Gastrocnemius medialis (tissue), 4 donors: ENCODE results near the gene RPP25. TPM values are rescaled to one million over a fixed set of nuclear protein-coding genes. Genes with fewer than 3 reads are reported as not detected.

Experiments
- ATAC-seq, 2 donors: fragments of 150-250 bp; one replicate each; pipeline ENCODE4 v1.9.1; 2016
- DNase-seq, 2 donors: peaks; one replicate each; pipeline ENCODE4 v3.0.0-alpha.2; 2019
- H3K27ac ChIP-seq, 4 donors: fragments of 200-600 bp; sonication (generic); 1 replicate in 1 of 4; 2 replicates in 3 of 4; pipeline ENCODE4 v1.5.1; 2016 to 2018; ENCODE audit warnings: mild to moderate bottlenecking in 2 of 4, moderate library complexity in 1 of 4
- H3K27me3 ChIP-seq, 3 donors: fragments of 200-600 bp; sonication (generic) in 2 of 3; 1 replicate in 1 of 3; 2 replicates in 2 of 3; pipeline versions ENCODE4 v1.5.1 to v1.6.0; 2016 to 2019; ENCODE audit warnings: mild to moderate bottlenecking in 1 of 3, moderate library complexity in 1 of 3
- H3K36me3 ChIP-seq, 2 donors: fragments of 200-600 bp; sonication (generic) in 1 of 2; one replicate each; pipeline ENCODE4 v1.5.1; 2017 to 2018
- H3K4me1 ChIP-seq, 2 donors: fragments of 200-600 bp; sonication (generic) in 1 of 2; one replicate each; pipeline ENCODE4 v1.5.1; 2016 to 2017; ENCODE audit warnings: mild to moderate bottlenecking in 2 of 2
- H3K4me3 ChIP-seq, 4 donors: fragments of 200-600 bp; sonication (generic) in 3 of 4; 1 replicate in 1 of 4; 2 replicates in 3 of 4; pipeline ENCODE4 v1.5.1; 2016 to 2019; ENCODE audit warnings: mild to moderate bottlenecking in 2 of 4
- H3K9me3 ChIP-seq, 3 donors: fragments of 200-600 bp; sonication (generic) in 2 of 3; 1 replicate in 1 of 3; 2 replicates in 2 of 3; pipeline ENCODE4 v1.5.1; 2016 to 2019
- CTCF ChIP-seq, 5 experiments: fragments of 450-650 bp in 3 of 5; fragments of 200-600 bp in 2 of 5; sonication (generic) in 2 of 5; IDR thresholded peaks in 4 of 5; conservative IDR thresholded peaks in 1 of 5; 1 replicate in 4 of 5; 2 replicates in 1 of 5; pipeline ENCODE4 v1.5.1; 2016 to 2019; ENCODE audit warnings: antibody characterized with exemption in 5 of 5, mild to moderate bottlenecking in 3 of 5, moderate library complexity in 3 of 5
- POLR2A ChIP-seq, 2 donors: fragments of 450-650 bp; IDR thresholded peaks; one replicate each; pipeline ENCODE4 v1.6.1; 2017; ENCODE audit warnings: antibody characterized with exemption in 2 of 2, mild to moderate bottlenecking in 2 of 2, moderate library complexity in 2 of 2
- in situ Hi-C, 4 donors: fragments of 200-750 bp; cut with MboI; loops; one replicate each; pipeline versions ENCODE4 v1.15.0 to v1.8.0; 2017; ENCODE audit warnings: low sequenced_read_pairs in 4 of 4
- intact Hi-C: fragments of 100-400 bp; cut with DNase I; formaldehyde crosslinking; loops from one replicate; pipeline ENCODE4 v1.15.1; 2023; ENCODE audit warnings: low total_unique reads
- total RNA-seq, 4 donors: library from RNA; depleted of rRNA; stranded (reverse); fragments of >200 nt; gene quantifications; one replicate each; pipeline versions ENCODE4 v1.1.0 to v1.2.3, GENCODE V29; 2016

Gene RPP25
- total RNA-seq, 4 donors from 2014 or later: 1.0 to 5.1 (median 1.9) TPM

GRCh38 chr15:74955017-74955416 is 1.6 kb downstream of the RPP25 start:
- H3K27ac ChIP-seq: no peak overlapping the region
- intact Hi-C loops: no loop called here

GRCh38 chr15:74954515-74954914 is 2.1 kb downstream of the RPP25 start:
- in situ Hi-C loops (loop anchor here in 1 of 4 donors (5.0 kb wide), 1 partner anchor 182 kb away; no protein-coding TSS in a partner anchor), intact Hi-C loops (no loop called here)
- TF ChIP-seq POLR2A (IDR thresholded peaks at IDR 0.05) (no peak), CTCF (IDR thresholded peaks at IDR 0.05 in 4 of 5, conservative IDR thresholded peaks at IDR 0.05 in 1 of 5) (no peak)
- Histone ChIP-seq H3K4me3 (no peak overlapping the region), H3K27me3 (peaks cover 37 to 44% (median 41%) of the 10 kb centered on the region in 3 donors), H3K4me1 (peaks cover 15 to 25% of the 10 kb centered on the region in 2 donors), H3K9me3 (no peaks in the 10 kb centered on the region), H3K36me3 (no peaks in the 10 kb centered on the region), H3K27ac (no peak overlapping the region)
- ATAC-seq (no peak), DNase-seq (no peak)

More at GRCh38 chr15:74955017-74955416, 1.6 kb downstream of the RPP25 start:
- Histone ChIP-seq H3K4me3 (no peak overlapping the region), H3K27me3 (peaks cover 42 to 49% (median 46%) of the 10 kb centered on the region in 3 donors), H3K4me1 (peaks cover 15 to 25% of the 10 kb centered on the region in 2 donors), H3K36me3 (no peaks in the 10 kb centered on the region), H3K9me3 (no peaks in the 10 kb centered on the region)
- no peak for DNase-seq
- TF ChIP-seq POLR2A (IDR thresholded peaks at IDR 0.05): no peak
- TF ChIP-seq CTCF (IDR thresholded peaks at IDR 0.05 in 4 of 5, conservative IDR thresholded peaks at IDR 0.05 in 1 of 5): no peak
- in situ Hi-C loops: no loop called here
- no peak for ATAC-seq

- H3K9me3 ChIP-seq: no peaks in the 10 kb centered on the region
- TF ChIP-seq POLR2A (IDR thresholded peaks at IDR 0.05) (no peak), CTCF (IDR thresholded peaks at IDR 0.05 in 4 of 5, conservative IDR thresholded peaks at IDR 0.05 in 1 of 5) (no peak)
- no peaks in the 10 kb centered on the region for H3K36me3 ChIP-seq
- no peak overlapping the region for H3K4me3 ChIP-seq
- peaks cover 13 to 19% (median 13%) of the 10 kb centered on the region in 3 donors for H3K27me3 ChIP-seq
- no peak for ATAC-seq
- H3K4me1 ChIP-seq: peaks cover 3 to 4% of the 10 kb centered on the region in 2 donors
- in situ Hi-C loops: loop anchor here in 1 of 4 donors (5.0 kb wide), 1 partner anchor 179 kb away; no protein-coding TSS in a partner anchor
- intact Hi-C loops: loop anchor here (2.0 kb wide), 1 partner anchor 108 kb away; the partner anchor contains the start of gene ULK3
- DNase-seq: no peak
- no peak overlapping the region for H3K27ac ChIP-seq
Observed at GRCh38 chr15:74951006-74951405, 5.6 kb downstream of the RPP25 start.

- in situ Hi-C loops: loop anchor here in 1 of 4 donors (5.0 kb wide), 1 partner anchor 178 kb away; no protein-coding TSS in a partner anchor
- H3K4me3 ChIP-seq: no peak overlapping the region
- H3K36me3 ChIP-seq: no peaks in the 10 kb centered on the region
- intact Hi-C loops: loop anchor here (1.0 to 2.0 kb wide), 2 partner anchors 107 to 179 kb away; partner anchors contain the start of gene ULK3
- DNase-seq (peak; percentile 36 to 64), ATAC-seq (peak; percentile 90 to 92)
- H3K27ac ChIP-seq: no peak overlapping the region
- H3K4me1 ChIP-seq: no peaks in the 10 kb centered on the region
- peaks cover 5 to 12% (median 6%) of the 10 kb centered on the region in 3 donors for H3K27me3 ChIP-seq
- no peak for TF ChIP-seq POLR2A (IDR thresholded peaks at IDR 0.05)
- peak; percentile 95 to 99 (median 97) for TF ChIP-seq CTCF (IDR thresholded peaks at IDR 0.05 in 4 of 5, conservative IDR thresholded peaks at IDR 0.05 in 1 of 5)
- no peaks in the 10 kb centered on the region for H3K9me3 ChIP-seq
Observed at GRCh38 chr15:74950078-74950908, 6.3 kb downstream of the RPP25 start.
